Measurements from ENCODE around the gene ATF3. TPM values are rescaled to one million over a fixed set of nuclear protein-coding genes. Genes with fewer than 3 reads are reported as not detected.

The ATF3 gene
- total RNA-seq, 2 donors from 2014 or later, result 12.6 to 27.6 TPM

DNA sequence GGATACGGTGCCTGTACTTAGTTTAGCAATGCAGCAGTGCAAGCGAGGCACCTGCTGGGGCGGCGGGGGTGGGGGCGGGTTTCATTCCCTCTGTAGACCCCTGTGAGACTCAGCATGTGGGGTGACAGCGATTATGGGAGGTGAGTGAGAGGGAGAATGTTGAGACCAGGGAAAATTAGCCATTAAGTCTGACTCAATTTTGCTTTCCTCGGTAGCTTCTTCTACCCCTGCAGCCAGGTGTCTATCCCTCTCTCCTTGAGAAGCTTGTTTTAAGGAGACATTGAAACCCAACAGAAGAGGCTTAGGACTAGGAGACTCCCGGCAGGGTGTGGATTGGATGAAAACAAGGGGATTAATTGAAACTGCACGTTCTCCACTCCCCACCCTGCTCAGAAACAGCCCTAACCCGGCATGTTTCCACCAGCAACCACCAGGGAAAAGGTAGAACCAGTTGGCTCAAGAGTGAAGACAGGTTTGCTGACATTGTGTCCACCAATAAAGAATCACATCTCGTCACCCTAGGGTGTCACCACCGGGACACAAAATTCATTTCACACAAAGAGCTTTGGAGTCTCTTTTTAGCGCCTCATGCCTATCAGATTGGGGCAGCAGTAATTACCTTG, 20.6 kb upstream of the ATF3 start:
- Histone ChIP-seq H3K27ac (no peak overlapping the region), H3K4me3 (no peak overlapping the region), H3K36me3 (no peaks in the 10 kb centered on the region), H3K9me3 (no peaks in the 10 kb centered on the region), H3K27me3 (no peaks in the 10 kb centered on the region), H3K4me1 (no peaks in the 10 kb centered on the region)
- DNase-seq (ENCODE audit: low spot score), result no peak
- TF ChIP-seq, protein P1, sequence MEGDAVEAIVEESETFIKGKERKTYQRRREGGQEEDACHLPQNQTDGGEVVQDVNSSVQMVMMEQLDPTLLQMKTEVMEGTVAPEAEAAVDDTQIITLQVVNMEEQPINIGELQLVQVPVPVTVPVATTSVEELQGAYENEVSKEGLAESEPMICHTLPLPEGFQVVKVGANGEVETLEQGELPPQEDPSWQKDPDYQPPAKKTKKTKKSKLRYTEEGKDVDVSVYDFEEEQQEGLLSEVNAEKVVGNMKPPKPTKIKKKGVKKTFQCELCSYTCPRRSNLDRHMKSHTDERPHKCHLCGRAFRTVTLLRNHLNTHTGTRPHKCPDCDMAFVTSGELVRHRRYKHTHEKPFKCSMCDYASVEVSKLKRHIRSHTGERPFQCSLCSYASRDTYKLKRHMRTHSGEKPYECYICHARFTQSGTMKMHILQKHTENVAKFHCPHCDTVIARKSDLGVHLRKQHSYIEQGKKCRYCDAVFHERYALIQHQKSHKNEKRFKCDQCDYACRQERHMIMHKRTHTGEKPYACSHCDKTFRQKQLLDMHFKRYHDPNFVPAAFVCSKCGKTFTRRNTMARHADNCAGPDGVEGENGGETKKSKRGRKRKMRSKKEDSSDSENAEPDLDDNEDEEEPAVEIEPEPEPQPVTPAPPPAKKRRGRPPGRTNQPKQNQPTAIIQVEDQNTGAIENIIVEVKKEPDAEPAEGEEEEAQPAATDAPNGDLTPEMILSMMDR (IDR thresholded peaks at IDR 0.05), result no peak

DNA sequence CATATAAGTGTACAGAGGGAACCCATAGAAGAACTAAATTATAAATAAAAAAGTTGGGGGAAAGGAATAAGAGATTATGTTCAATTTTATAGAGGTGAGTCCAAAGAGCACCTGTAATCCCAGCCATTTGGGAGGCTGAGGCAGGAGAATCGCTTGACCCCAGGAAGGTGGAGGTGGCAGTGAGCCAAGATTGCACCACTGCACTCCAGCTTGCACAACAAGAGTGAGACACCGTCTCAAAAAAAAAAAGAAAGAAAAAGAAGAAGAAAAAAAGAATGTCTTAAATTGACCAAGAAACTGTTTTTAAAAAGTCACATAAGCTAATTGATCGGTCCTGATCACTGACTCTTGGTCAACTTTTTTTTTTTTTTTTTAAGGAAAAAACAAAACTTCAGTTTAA, 19.1 kb upstream of the ATF3 start:
- Histone ChIP-seq H3K27me3 (no peaks in the 10 kb centered on the region), H3K27ac (no peak overlapping the region)

GRCh38 chr1:212591922-212592321, 16.6 kb upstream of the ATF3 start:
- no peaks in the 10 kb centered on the region for H3K36me3 ChIP-seq
- H3K27me3 ChIP-seq, result no peaks in the 10 kb centered on the region
- no peak for DNase-seq (ENCODE audit: low spot score)
- H3K9me3 ChIP-seq, result no peaks in the 10 kb centered on the region
- H3K4me1 ChIP-seq, result no peaks in the 10 kb centered on the region
- no peak overlapping the region for H3K27ac ChIP-seq
- TF ChIP-seq, protein P1 (IDR thresholded peaks at IDR 0.05), result no peak
- H3K4me3 ChIP-seq, result no peak overlapping the region

More for the DNA sequence above, 19.1 kb upstream of the ATF3 start:
- H3K4me1 ChIP-seq, result no peaks in the 10 kb centered on the region
- no peak for DNase-seq (ENCODE audit: low spot score)
- H3K9me3 ChIP-seq, result no peaks in the 10 kb centered on the region
- H3K36me3 ChIP-seq, result no peaks in the 10 kb centered on the region
- no peak overlapping the region for H3K4me3 ChIP-seq
- TF ChIP-seq, protein P1 (IDR thresholded peaks at IDR 0.05), result no peak

- DNase-seq (ENCODE audit: low spot score), result no peak
- H3K27ac ChIP-seq, result no peak overlapping the region
- no peak overlapping the region for H3K4me3 ChIP-seq
- no peaks in the 10 kb centered on the region for H3K4me1 ChIP-seq
- no peaks in the 10 kb centered on the region for H3K36me3 ChIP-seq
- TF ChIP-seq, protein P1 (IDR thresholded peaks at IDR 0.05), result no peak
- H3K9me3 ChIP-seq, result no peaks in the 10 kb centered on the region
- no peaks in the 10 kb centered on the region for H3K27me3 ChIP-seq
These were observed 14.7 kb upstream of the ATF3 start for GRCh38 chr1:212593821-212594251.

DNA sequence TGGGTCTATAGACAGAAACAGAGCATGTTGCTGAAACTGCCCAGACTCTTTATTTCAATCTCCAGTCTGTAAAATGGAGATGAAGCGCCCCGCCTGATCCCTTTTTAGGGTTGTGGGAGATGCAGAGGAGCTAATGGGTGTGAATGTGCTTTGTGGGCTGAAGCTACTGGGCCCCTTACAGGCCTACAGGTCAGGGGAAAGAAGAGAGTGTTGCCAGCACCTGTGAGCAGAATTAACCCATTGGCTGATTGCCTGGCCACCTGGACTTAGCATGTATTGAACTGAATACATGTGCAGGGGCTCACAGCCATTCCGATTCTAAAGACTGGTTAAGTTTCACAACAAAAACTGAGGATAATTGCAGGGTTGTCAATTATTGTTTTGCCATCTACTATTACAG, 13.9 kb upstream of the ATF3 start:
- Histone ChIP-seq H3K4me1 (no peaks in the 10 kb centered on the region), H3K27me3 (no peaks in the 10 kb centered on the region), H3K9me3 (no peaks in the 10 kb centered on the region), H3K27ac (no peak overlapping the region), H3K36me3 (no peaks in the 10 kb centered on the region), H3K4me3 (no peak overlapping the region)
- TF ChIP-seq, protein P1 (IDR thresholded peaks at IDR 0.05), result no peak
- DNase-seq (ENCODE audit: low spot score), result no peak

- Histone ChIP-seq H3K27ac (peak overlapping the region in 1 of 2 donors; percentile 7), H3K9me3 (no peaks in the 10 kb centered on the region), H3K27me3 (no peaks in the 10 kb centered on the region), H3K36me3 (no peaks in the 10 kb centered on the region), H3K4me1 (no peaks in the 10 kb centered on the region), H3K4me3 (no peak overlapping the region)
- TF ChIP-seq, protein P1 (IDR thresholded peaks at IDR 0.05), result no peak
- DNase-seq (ENCODE audit: low spot score), result no peak
These were observed 13.3 kb upstream of the ATF3 start for GRCh38 chr1:212595229-212595628.
